HG03354 (cell line): Measurements from ENCODE around the gene FES.

Experiments used
- ATAC-seq: cut with Tn5 transposase; IDR thresholded peaks from one replicate; pipeline ENCODE4 v1.9.1; 2021; ENCODE audit warnings: mild to moderate bottlenecking; ENCODE audit not compliant: unreplicated experiment, poor library complexity, severe bottlenecking

The FES gene

GRCh38 chr15:90941038-90941437, 56.7 kb downstream of the FES start:
- no peak for ATAC-seq

GRCh38 chr15:90942354-90943120, 58.2 kb downstream of the FES start:
- ATAC-seq, result no peak

- no peak for ATAC-seq
Observed at GRCh38 chr15:90945091-90945490, 60.8 kb downstream of the FES start.
